ENCODE data around the gene ZBTB7B.

Gene ZBTB7B

DNA sequence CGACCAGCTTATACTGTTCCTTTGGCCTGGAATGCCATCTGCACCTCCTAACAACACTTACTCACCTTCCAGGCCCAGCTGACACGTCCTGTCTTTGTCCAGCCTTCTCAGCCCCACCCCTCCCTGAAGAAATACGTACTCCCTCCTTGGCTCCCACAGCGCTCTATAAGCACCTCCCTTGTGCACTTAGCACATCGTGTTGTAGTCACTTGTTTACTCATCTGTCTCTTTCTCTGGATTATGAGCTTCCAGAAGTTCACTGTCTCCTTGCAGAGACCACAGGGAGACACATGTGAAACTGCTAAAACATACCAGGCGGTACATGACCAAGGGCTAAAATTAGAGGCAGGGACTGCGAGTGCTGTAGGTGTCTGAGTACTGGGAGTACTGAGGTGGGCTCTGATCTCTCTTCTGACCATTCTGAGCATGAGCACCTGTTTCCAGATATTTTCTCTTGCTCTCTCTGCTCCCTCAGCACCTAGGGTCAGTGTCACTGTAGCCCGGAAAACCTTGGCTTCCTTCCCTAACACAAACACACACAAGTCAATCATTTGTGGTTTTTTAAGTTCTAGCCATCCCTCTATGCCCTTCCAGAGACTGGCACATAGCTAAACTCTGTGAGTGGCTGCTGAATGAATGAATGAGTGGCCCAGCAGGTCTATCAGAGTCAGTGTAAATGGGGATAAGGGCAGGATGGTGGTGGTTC, 36.2 kb downstream of the ZBTB7B start:
- DNase-seq (ENCODE audit: low spot score), result no peak

DNA sequence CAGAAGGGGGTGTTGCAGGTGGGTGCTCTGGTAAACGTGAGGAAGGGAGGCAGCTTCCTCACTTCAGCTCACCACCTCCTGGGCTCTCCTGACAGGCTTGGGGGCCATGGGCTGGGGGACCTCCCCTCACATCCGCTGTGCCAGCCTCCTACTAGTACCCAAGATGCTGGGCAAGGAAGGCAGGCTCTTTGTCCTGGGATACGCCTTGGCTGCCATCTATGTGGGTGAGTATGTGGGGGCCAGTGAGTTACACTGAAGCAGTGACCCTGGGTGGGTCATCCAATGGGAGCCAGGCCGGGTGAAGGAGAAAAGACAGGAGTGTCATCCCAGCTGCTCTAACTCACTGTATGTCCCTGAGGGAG, 36.7 kb downstream of the ZBTB7B start:
- no peak for DNase-seq (ENCODE audit: low spot score)

DNA sequence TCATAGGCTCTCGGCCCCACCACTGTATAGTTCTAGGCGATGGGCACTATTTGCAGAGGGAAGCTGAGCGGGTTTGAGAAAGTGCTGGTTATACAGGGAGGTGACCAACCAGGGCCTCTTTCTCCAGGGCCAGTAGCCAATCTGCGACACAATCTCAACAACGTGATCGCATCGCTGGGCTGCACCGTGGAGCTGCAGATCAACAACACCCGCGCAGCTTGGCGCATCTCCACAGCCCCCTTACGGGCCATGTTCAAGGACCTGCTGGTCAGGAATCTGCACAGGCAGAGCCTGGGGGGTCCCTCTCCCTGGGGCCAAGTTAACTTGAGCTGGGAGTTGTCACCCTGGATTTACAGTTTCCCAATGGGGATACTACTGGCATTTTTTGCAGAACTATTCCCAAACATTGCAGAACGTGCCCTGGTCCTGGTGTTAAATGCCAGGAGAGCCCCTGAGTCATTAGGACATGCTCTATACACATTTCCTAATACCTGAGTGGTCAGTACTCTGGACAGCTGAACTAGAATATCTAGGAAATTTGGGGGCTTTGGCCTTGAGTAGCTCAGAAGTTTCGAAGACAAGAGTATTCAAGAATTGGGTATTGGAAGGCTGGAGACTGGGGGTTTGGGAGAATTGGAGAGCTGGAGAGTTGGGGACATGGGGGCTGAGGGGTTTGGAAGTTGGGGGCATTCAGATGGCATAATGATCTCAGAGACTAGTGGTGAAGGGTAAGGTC, 37.9 kb downstream of the ZBTB7B start:
- no peak for DNase-seq (ENCODE audit: low spot score)

DNA sequence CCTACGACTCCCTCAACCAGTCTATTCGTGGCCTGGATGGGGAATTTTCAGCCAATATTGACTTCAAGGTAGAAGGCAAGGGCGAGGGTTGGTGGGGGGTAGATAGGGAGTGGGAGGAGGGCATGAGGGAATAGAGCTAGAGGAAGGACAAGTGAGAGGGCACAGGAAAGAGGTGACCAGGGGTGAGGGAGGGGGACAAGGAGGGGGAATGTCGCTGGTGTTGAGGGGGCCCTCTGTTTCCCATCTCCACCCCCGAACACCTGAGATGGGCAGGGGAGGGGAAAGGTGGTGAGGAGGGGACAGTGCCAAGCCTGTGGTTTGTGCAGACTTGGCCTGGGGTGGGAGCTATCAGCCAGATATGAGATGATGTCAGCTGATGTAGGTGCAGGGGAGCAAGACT, 40.2 kb downstream of the ZBTB7B start:
- no peak for DNase-seq (ENCODE audit: low spot score)

DNA sequence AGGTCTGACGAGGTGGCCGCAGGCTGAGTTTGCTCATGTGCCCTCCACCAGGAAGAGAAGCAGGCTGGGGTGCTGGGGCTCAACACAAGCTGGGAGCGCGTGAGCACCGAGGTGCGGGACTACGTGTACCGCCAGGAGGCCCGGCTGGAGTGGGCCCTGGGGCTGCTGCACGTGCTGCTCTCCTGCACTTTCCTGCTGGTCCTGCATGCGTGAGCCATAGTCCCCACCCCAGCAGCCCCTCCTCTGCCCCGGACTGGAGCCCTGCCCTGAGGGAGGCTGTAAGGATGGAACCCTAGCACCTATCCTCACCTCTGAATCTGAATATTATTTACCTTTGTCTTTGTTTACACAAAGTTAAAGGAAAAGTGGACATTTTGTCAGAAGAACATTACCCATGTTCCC, 40.7 kb downstream of the ZBTB7B start:
- DNase-seq (ENCODE audit: low spot score), result no peak

DNA sequence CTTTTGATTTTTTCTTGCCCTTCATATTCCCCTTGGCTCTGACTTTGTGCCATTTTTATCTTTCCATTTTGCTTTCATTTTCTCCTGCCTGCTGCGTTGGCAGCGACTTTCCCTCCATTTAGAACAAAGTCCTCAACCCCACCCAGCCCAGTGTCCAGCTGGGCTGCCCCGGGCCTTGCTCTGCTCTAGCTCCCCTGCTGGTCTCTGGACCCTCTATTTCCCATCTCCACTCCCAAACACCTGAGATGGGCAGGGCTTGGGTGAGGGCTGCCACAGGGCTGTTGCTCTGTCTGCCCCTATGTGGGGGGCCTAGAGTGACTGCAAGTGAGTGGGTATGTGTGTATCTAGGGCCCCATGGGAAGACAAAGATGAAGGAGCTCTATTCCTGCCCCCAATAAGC, 41.2 kb downstream of the ZBTB7B start:
- DNase-seq (ENCODE audit: low spot score), result no peak

DNA sequence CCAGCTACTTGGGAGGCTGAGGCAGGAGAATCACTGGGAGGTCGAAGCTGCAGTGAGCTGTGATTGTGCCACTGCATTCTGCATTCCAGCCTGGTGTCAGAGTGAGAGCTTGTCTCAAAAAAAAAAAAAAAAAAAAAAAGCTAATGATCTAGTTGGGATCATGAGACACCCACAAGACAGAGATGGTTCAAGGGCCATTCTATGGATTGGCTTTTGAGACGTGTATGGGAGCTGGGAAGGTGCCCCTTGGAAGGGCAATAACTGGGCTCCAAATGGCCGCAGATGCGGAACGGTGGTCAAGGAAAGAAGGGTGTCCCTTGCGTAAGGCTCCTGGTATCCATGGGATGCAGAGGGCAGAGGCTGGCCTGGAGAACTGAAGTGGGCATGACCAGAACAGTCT, 41.8 kb downstream of the ZBTB7B start:
- DNase-seq (ENCODE audit: low spot score), result no peak

DNA sequence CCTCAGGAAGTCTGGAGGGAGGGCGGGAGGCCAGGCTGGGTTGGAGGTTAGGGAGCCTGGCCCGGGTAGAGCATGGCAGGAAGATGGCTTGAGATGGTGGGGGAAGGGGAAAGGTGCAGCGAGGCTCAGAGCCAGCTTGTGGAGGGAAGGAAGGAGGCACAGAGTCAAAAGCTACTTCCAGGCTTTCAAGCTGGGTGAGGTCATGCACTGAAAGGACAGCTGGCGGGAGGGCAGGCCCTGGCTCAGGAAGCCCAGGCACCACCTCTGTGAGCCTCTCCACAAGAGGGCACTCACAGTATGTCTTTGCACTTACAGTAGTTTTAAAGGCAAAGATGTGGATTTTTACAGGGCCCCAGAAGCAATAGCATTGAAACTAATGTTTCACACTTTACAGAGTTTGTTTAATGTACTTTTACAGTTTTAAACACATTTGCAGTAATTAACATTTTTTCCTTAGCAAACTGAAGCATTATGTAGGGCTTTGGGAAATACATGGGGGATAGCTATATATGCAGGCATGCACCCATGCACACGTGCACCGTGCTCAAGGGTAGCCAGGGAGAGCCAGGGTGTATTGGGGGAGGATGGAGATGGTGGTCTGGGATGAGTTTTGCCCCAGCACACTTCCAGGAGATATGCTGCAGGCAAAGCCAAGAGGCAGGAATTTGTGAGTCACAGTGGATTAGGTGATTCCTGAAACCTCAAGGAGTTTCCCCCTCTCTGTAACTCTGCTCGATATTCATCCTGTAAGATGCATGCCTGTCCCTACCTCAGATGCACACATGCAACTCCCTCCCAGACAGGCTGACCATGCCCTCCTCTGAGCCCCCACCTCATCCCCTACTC, 42.4 kb downstream of the ZBTB7B start:
- DNase-seq (ENCODE audit: low spot score), result peak; percentile 91

DNA sequence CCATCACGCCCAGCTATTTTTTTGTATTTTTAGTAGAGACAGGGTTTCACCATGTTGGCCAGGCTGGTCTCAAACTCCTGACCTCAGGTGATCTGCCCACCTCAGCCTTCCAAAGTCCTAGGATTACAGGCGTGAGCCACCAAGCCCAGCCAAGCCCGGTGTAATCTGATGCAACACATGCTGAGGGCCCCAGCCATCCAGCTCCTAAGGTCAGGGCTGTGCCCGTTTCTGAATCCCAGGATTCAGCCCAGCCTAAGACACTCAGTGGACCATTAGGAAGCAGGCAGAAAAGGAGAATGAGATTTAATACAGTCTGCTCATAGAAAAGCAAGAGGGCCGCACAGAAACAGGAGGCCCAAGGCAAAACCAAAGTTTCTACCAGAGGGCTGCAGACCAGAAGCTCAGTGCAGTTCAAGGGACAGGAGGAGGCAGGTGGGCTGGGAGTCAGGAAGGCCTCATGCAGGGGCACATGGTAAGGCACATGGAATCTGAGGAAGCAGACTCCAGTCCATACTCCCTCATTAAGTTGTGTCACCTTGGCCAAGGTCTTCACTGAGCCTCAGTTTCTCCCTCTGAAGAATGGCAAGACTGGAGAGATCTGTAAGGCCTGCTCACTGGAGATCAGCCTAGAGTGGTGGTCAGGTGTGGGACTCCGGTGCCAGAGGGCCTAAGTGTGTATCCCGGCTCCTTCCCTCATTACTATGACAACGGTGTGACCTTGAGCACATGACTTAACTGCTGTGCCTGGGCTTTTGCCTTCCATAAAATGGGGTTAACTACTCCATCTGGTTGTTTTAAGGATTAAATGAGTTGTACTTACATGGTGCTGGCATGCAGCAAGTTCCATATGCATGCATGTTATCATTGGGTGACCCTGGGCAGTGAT, 46.1 kb downstream of the ZBTB7B start:
- no peak for DNase-seq (ENCODE audit: low spot score)

DNA sequence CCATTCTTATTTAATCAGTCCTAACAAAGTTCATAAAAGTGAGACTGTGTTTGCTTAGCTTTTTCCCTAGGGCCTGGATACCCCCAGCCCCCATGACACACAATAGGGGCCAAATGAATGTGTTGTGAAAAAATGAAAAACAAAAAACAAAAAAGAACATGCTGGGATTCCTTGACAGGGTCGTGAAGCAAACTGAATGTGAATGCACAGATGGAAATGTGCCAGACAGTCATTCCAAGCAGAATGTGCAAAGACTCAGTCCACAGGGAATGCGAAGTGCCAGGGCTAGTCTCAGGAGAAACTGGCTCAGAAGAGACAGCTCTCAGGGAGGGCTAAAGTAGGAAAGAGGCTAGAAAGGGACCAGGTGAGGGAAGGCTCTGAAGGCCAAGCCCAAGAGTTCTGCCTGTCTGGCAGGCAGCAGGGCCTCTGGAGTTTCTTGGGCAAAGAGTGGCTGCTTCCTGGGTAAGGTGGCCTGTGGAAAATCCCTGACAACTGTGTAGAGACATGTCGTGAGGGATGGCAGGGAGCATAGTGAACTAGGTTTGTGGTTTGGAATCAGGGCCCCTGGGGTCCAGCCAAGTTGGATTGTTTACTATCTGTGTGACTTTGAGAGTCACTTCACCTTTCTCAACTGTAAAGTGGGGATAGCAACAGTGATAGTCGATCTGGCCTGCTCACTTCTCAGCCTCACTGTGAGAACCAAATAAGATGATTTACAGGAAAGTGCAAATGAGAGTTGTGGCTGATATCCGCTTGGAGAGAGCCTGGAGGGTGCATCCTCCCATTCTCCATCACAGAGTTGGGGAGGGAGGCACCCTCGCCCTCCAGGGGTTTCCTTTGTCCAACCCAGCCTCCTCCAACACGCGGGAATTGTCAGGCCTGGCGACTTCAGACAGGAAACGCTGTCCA, 47.3 kb downstream of the ZBTB7B start:
- DNase-seq (ENCODE audit: low spot score), result no peak

DNA sequence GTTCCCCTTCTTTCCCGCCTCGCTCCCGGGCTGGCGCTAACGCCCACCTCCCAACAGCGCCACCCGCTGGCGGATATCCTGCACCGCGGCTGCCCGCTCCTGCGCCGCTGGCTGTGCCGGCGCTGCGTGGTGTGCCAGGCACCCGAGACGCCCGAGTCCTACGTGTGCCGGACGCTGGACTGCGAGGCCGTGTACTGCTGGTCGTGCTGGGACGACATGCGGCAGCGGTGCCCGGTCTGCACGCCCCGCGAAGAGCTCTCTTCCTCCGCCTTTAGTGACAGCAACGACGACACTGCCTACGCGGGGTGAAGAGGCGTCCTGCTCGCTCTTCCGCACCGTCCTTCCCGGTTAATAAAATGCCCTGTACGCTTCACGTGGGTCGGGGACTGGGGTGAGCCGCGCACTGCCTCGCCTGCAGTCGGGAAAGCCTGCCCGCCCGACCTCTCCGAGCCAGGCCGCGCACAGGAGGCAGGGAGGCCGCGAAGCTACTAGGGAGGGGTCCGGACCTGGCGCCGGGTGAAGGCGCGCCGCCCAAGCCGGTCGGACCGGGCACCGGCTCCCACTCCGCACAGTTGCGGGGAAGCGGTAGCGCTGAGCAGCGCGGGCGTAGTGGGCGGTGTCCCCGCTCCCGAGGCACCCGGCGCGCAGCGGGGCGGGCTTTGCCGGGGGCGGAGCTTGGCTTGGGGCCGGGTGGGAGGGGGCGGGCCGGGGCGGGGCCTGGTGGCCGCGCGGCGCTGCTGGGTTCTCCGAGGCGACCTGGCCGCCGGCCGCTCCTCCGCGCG, 48.1 kb downstream of the ZBTB7B start, which contains the start of gene ADAM15:
Gene ADAM15 (plus strand): TSS at position 757 of the 782 bp plus-strand sequence. CDS start 71 bp downstream, outside the sequence.
- peak; percentile 98 for DNase-seq (ENCODE audit: low spot score)

DNA sequence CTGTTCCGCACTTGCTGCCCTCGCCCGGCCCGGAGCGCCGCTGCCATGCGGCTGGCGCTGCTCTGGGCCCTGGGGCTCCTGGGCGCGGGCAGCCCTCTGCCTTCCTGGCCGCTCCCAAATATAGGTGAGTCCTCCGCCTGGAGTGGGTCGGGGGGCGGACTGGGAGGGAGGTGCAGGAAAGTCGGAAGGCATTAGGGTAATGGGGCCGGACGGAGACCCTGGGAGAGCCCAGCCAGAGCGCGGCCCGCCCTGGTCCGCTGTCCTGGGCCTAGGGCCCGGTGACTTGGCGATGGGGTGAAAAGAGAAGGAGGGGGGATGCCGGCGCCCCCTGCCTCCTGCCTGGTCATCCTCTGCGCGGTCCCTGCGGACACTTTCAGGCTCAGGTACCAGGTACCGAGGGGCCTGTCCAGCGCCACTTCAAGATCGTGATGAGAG, 48.8 kb downstream of the ZBTB7B start:
- peak; percentile 30 for DNase-seq (ENCODE audit: low spot score)

DNA sequence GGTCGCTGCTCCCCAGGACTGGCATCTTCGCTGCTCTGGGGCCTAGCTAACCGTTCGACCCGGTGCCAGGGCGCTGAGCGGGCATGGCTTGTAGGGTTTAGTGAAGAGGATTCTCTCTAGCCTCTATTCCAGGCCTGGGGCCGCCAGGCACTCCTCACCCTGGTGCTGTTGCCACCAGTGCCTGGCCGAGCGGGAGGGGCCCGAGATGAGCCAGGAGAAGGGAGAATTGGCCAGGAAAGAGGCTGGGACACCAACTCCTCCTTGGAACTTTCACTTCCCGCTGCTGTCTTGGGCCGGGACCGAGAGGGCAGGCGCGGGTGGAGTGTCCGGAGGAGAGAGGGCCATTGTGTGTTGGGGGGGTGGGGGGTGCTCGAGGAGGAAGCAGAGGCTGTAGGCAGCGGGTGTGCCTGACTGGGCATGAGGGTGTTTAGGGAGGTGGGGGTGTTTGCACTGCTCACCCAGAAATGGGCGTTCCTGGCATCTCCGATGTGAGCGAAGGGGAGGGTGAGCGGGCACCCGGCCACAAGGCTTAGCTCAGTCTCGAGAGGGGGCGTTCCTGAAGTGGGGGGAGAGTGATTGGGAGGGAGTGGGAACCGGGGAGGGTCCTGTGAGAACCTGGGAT, 49.3 kb downstream of the ZBTB7B start:
- peak; percentile 77 for DNase-seq (ENCODE audit: low spot score)

DNA sequence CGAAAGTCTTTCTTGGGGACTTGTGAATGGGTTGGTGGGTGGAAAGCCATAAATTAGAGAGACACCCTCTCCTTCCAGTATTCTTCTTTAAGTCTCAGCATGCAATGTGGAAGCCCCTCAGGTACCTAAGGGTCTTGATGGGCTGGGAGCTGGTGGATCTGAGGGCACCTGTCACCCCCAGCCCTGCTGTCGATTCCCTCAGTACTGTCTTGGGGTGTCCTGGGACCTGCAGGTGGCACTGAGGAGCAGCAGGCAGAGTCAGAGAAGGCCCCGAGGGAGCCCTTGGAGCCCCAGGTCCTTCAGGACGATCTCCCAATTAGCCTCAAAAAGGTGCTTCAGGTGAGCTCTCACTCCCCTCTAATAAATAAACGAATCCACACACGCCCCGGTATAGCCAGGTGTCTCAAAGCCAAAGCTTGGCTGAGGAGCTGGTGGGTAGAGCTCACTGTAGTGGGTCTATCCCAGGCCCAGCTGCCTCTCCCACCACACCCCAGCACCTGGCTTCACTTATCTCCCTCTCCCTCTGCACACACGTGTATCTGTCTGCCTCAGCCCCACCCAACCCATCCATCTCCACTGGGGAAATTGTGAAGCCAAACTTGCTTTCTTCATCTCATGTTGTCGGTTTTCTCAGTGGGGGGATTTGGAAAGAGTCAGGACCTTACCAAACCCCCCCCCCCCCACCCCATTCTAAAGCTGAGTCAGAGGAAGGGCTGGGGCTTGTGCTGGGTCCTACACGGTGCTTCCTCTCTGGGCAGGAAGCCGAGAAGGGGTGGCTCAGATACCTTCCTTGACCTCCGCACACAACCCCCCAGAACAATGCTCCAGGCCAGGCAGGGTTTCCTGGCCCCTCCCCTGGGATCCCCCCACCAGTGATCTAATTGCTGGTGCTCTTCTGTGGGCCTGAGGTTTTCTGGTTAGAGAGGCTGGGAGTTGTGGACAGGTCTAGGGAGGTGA, 50.1 kb downstream of the ZBTB7B start:
- DNase-seq (ENCODE audit: low spot score), result peak; percentile 40

DNA sequence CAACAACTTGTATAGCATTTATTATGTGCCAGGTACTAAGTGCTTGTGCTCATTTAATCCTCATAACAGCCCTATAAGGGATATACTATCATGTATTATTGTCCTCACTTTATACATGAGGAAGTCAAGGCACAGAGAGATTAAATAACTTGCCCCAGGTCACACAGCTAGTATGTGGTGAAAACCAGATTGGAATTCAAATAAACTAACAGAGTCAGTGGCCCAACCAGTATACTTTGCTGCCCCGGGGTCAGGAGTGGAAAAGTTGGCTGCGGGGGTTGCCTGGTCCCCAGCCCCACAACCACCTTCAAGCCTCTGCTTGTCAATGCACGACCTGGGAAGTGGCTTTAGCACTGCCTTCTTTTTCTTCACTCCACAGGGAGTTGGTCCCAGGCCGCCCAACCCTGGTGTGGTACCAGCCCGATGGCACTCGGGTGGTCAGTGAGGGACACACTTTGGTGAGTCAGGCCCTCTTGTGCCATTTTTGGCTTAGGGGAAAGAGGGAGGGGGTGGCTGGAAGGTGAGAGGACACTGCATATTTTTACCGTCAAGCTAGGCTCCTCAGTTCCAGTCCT, 51.0 kb downstream of the ZBTB7B start:
- DNase-seq (ENCODE audit: low spot score), result no peak

DNA sequence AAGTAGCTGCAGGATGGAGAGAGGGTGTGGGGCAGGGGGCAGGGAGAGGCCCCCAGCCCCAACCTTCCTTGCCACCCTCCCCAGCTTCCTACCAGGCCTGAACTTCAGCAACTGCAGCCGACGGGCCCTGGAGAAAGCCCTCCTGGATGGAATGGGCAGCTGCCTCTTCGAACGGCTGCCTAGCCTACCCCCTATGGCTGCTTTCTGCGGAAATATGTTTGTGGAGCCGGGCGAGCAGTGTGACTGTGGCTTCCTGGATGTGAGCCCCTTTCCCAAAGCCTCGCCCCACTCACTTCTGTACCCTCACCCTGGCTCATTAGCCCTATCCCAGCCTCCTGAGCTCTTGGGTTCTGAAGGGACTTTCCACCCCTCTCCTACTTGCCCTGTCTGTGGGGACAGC, 54.5 kb downstream of the ZBTB7B start:
- no peak for DNase-seq (ENCODE audit: low spot score)

DNA sequence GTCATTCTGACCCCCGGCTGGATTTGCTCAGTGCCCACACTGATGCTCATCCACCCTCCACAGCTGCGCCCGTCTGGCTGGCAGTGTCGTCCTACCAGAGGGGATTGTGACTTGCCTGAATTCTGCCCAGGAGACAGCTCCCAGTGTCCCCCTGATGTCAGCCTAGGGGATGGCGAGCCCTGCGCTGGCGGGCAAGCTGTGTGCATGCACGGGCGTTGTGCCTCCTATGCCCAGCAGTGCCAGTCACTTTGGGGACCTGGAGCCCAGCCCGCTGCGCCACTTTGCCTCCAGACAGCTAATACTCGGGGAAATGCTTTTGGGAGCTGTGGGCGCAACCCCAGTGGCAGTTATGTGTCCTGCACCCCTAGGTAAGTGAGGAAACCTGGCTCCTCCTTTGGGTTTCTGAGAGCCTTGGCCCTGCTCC, 55.2 kb downstream of the ZBTB7B start:
- DNase-seq (ENCODE audit: low spot score), result no peak

DNA sequence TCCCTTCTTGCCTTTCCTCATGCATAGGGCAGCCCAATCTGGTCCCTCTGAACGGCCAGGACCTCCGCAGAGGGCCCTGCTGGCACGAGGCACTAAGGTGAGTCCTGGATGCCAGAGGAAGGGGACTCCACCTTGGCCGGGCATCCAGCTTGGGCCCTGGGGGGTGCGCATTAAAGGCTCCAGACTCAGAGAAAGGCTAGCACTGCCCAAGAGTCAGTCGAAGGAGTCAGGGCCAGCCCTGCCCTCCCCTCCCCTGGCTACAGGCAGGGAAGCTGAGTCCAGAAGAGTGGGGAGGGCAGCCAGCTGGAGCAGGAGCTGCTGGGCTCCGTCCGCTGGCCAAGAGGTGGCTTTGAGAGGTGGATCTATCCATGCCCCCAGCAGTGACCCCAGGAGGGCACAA, 58.1 kb downstream of the ZBTB7B start:
- DNase-seq (ENCODE audit: low spot score), result no peak

Measured in GM03348 (cell line).